Measurements from ENCODE around the gene NBEA.
A peak's percentile ranks its signal among the peaks of the same experiment; 100 is the strongest.

Gene NBEA

GRCh38 chr13:35479038-35479492 lies 537.0 kb downstream of the NBEA start:
- TF ChIP-seq SUZ12 (IDR thresholded peaks at IDR 0.05; ENCODE audit: extremely low read depth, insufficient read depth, insufficient read length) = no peak
- no peak for TF ChIP-seq YY1 (IDR thresholded peaks at IDR 0.05; ENCODE audit: insufficient read depth, insufficient read length)
- no peak for TF ChIP-seq ZNF274 (IDR thresholded peaks at IDR 0.05; ENCODE audit: low read depth, low read length)
- Histone ChIP-seq H3K9me3 (ENCODE audit: insufficient read depth, low read length) (no peaks in the 10 kb centered on the region), H3K4me1 (ENCODE audit: insufficient read depth, insufficient read length) (no peaks in the 10 kb centered on the region), H3K9ac (ENCODE audit: insufficient read length, low read depth) (no peak overlapping the region), H3K27me3 (ENCODE audit: insufficient read depth, insufficient read length) (peaks cover 68% of the 10 kb centered on the region), H3K36me3 (ENCODE audit: insufficient read depth, insufficient read length, low read length) (no peaks in the 10 kb centered on the region), H3K4me3 (ENCODE audit: insufficient read length, low read depth) (peak overlapping the region; percentile 21)
- no peak for DNase-seq (ENCODE audit: low read depth, low spot score)

- Histone ChIP-seq H3K4me1 (ENCODE audit: insufficient read depth, insufficient read length) (no peaks in the 10 kb centered on the region), H3K27me3 (ENCODE audit: insufficient read depth, insufficient read length) (peaks cover 62% of the 10 kb centered on the region), H3K36me3 (ENCODE audit: insufficient read depth, insufficient read length, low read length) (no peaks in the 10 kb centered on the region), H3K4me3 (ENCODE audit: insufficient read length, low read depth) (no peak overlapping the region), H3K9me3 (ENCODE audit: insufficient read depth, low read length) (no peaks in the 10 kb centered on the region), H3K9ac (ENCODE audit: insufficient read length, low read depth) (no peak overlapping the region)
- TF ChIP-seq YY1 (IDR thresholded peaks at IDR 0.05; ENCODE audit: insufficient read depth, insufficient read length) (no peak), SUZ12 (IDR thresholded peaks at IDR 0.05; ENCODE audit: extremely low read depth, insufficient read depth, insufficient read length) (no peak), ZNF274 (IDR thresholded peaks at IDR 0.05; ENCODE audit: low read depth, low read length) (no peak)
- no peak for DNase-seq (ENCODE audit: low read depth, low spot score)
These were observed 537.6 kb downstream of the NBEA start for GRCh38 chr13:35479706-35480105.

- no peaks in the 10 kb centered on the region for H3K4me1 ChIP-seq (ENCODE audit: insufficient read depth, insufficient read length)
- no peaks in the 10 kb centered on the region for H3K36me3 ChIP-seq (ENCODE audit: insufficient read depth, insufficient read length, low read length)
- no peak for TF ChIP-seq YY1 (IDR thresholded peaks at IDR 0.05; ENCODE audit: insufficient read depth, insufficient read length)
- TF ChIP-seq SUZ12 (IDR thresholded peaks at IDR 0.05; ENCODE audit: extremely low read depth, insufficient read depth, insufficient read length) = no peak
- no peak for TF ChIP-seq ZNF274 (IDR thresholded peaks at IDR 0.05; ENCODE audit: low read depth, low read length)
- H3K27me3 ChIP-seq (ENCODE audit: insufficient read depth, insufficient read length) = peaks cover 55% of the 10 kb centered on the region
- H3K9me3 ChIP-seq (ENCODE audit: insufficient read depth, low read length) = no peaks in the 10 kb centered on the region
- DNase-seq (ENCODE audit: low read depth, low spot score) = no peak
- H3K4me3 ChIP-seq (ENCODE audit: insufficient read length, low read depth) = no peak overlapping the region
- H3K9ac ChIP-seq (ENCODE audit: insufficient read length, low read depth) = no peak overlapping the region
These were observed 538.3 kb downstream of the NBEA start for GRCh38 chr13:35480346-35480745.

GRCh38 chr13:35481777-35482176 lies 539.7 kb downstream of the NBEA start:
- TF ChIP-seq SUZ12 (IDR thresholded peaks at IDR 0.05; ENCODE audit: extremely low read depth, insufficient read depth, insufficient read length) (no peak), ZNF274 (IDR thresholded peaks at IDR 0.05; ENCODE audit: low read depth, low read length) (no peak), YY1 (IDR thresholded peaks at IDR 0.05; ENCODE audit: insufficient read depth, insufficient read length) (no peak)
- DNase-seq (ENCODE audit: low read depth, low spot score) = no peak

GRCh38 chr13:35482527-35482926 lies 540.5 kb downstream of the NBEA start:
- Histone ChIP-seq H3K27me3 (ENCODE audit: insufficient read depth, insufficient read length) (peaks cover 33% of the 10 kb centered on the region), H3K9ac (ENCODE audit: insufficient read length, low read depth) (no peak overlapping the region), H3K36me3 (ENCODE audit: insufficient read depth, insufficient read length, low read length) (no peaks in the 10 kb centered on the region), H3K4me1 (ENCODE audit: insufficient read depth, insufficient read length) (no peaks in the 10 kb centered on the region), H3K9me3 (ENCODE audit: insufficient read depth, low read length) (no peaks in the 10 kb centered on the region), H3K4me3 (ENCODE audit: insufficient read length, low read depth) (no peak overlapping the region)
- DNase-seq (ENCODE audit: low read depth, low spot score) = no peak
- TF ChIP-seq ZNF274 (IDR thresholded peaks at IDR 0.05; ENCODE audit: low read depth, low read length) (no peak), YY1 (IDR thresholded peaks at IDR 0.05; ENCODE audit: insufficient read depth, insufficient read length) (no peak), SUZ12 (IDR thresholded peaks at IDR 0.05; ENCODE audit: extremely low read depth, insufficient read depth, insufficient read length) (no peak)

More at GRCh38 chr13:35481777-35482176, 539.7 kb downstream of the NBEA start:
- H3K36me3 ChIP-seq (ENCODE audit: insufficient read depth, insufficient read length, low read length) = no peaks in the 10 kb centered on the region
- H3K9me3 ChIP-seq (ENCODE audit: insufficient read depth, low read length) = no peaks in the 10 kb centered on the region
- no peak overlapping the region for H3K4me3 ChIP-seq (ENCODE audit: insufficient read length, low read depth)
- no peak overlapping the region for H3K9ac ChIP-seq (ENCODE audit: insufficient read length, low read depth)
- peaks cover 41% of the 10 kb centered on the region for H3K27me3 ChIP-seq (ENCODE audit: insufficient read depth, insufficient read length)
- no peaks in the 10 kb centered on the region for H3K4me1 ChIP-seq (ENCODE audit: insufficient read depth, insufficient read length)

GRCh38 chr13:35483761-35484160 lies 541.7 kb downstream of the NBEA start:
- no peak for DNase-seq (ENCODE audit: low read depth, low spot score)
- Histone ChIP-seq H3K9ac (ENCODE audit: insufficient read length, low read depth) (no peak overlapping the region), H3K4me1 (ENCODE audit: insufficient read depth, insufficient read length) (no peaks in the 10 kb centered on the region), H3K4me3 (ENCODE audit: insufficient read length, low read depth) (no peak overlapping the region), H3K27me3 (ENCODE audit: insufficient read depth, insufficient read length) (peaks cover 21% of the 10 kb centered on the region), H3K36me3 (ENCODE audit: insufficient read depth, insufficient read length, low read length) (no peaks in the 10 kb centered on the region), H3K9me3 (ENCODE audit: insufficient read depth, low read length) (no peaks in the 10 kb centered on the region)
- no peak for TF ChIP-seq ZNF274 (IDR thresholded peaks at IDR 0.05; ENCODE audit: low read depth, low read length)
- TF ChIP-seq YY1 (IDR thresholded peaks at IDR 0.05; ENCODE audit: insufficient read depth, insufficient read length) = no peak
- TF ChIP-seq SUZ12 (IDR thresholded peaks at IDR 0.05; ENCODE audit: extremely low read depth, insufficient read depth, insufficient read length) = no peak

- no peak for TF ChIP-seq ZNF274 (IDR thresholded peaks at IDR 0.05; ENCODE audit: low read depth, low read length)
- TF ChIP-seq YY1 (IDR thresholded peaks at IDR 0.05; ENCODE audit: insufficient read depth, insufficient read length) = no peak
- TF ChIP-seq SUZ12 (IDR thresholded peaks at IDR 0.05; ENCODE audit: extremely low read depth, insufficient read depth, insufficient read length) = no peak
- no peak for DNase-seq (ENCODE audit: low read depth, low spot score)
- H3K4me3 ChIP-seq (ENCODE audit: insufficient read length, low read depth) = no peak overlapping the region
These were observed 542.3 kb downstream of the NBEA start for GRCh38 chr13:35484384-35484783.

More at GRCh38 chr13:35484384-35484783, 542.3 kb downstream of the NBEA start:
- Histone ChIP-seq H3K9me3 (ENCODE audit: insufficient read depth, low read length) (no peaks in the 10 kb centered on the region), H3K9ac (ENCODE audit: insufficient read length, low read depth) (no peak overlapping the region), H3K4me1 (ENCODE audit: insufficient read depth, insufficient read length) (no peaks in the 10 kb centered on the region), H3K36me3 (ENCODE audit: insufficient read depth, insufficient read length, low read length) (no peaks in the 10 kb centered on the region), H3K27me3 (ENCODE audit: insufficient read depth, insufficient read length) (peaks cover 15% of the 10 kb centered on the region)

All from NT2/D1 (cell line).